GM23338 (cell line): ENCODE results near the gene KIT. TPM values are rescaled to one million over a fixed set of nuclear protein-coding genes. Genes with fewer than 3 reads are reported as not detected.

Experiments used
- ATAC-seq: fragments of 200-7000 bp; cut with Tn5 transposase; 3 replicates; pipeline ENCODE4 v1.9.1; 2020
- DNase-seq: peaks from one replicate; pipeline ENCODE4 v3.0.0-alpha.2; 2015; ENCODE audit warnings: low spot score
- H2AFZ ChIP-seq: fragments of 200-600 bp; sonication (generic); 2 replicates; pipeline ENCODE4 v1.8.0; 2016; ENCODE audit warnings: antibody characterized with exemption, mild to moderate bottlenecking, moderate library complexity
- H3F3A ChIP-seq: fragments of 200-600 bp; sonication (generic); replicated peaks from 2 replicates; pipeline ENCODE4 v1.8.0; 2017; ENCODE audit warnings: antibody characterized with exemption, mixed run types, low read depth
- H3K27ac ChIP-seq: fragments of 200-600 bp; sonication (generic); 2 replicates; pipeline ENCODE4 v1.6.1; 2016; ENCODE audit warnings: low read depth
- H3K27me3 ChIP-seq: fragments of 200-600 bp; sonication (generic); 2 replicates; pipeline ENCODE4 v1.8.0; 2016; ENCODE audit warnings: mild to moderate bottlenecking, mixed run types, moderate library complexity; ENCODE audit not compliant: insufficient read depth
- H3K36me3 ChIP-seq: fragments of 200-600 bp; sonication (generic); 2 replicates; pipeline ENCODE4 v1.8.0; 2016; ENCODE audit warnings: mild to moderate bottlenecking; ENCODE audit not compliant: insufficient read depth
- H3K4me1 ChIP-seq: fragments of 200-600 bp; sonication (generic); 2 replicates; pipeline ENCODE4 v1.8.0; 2016; ENCODE audit warnings: mild to moderate bottlenecking, moderate library complexity; ENCODE audit not compliant: insufficient read depth
- H3K4me2 ChIP-seq: fragments of 200-600 bp; sonication (generic); 2 replicates; pipeline ENCODE4 v1.7.1; 2017; ENCODE audit warnings: mixed run types
- H3K4me3 ChIP-seq: fragments of 200-600 bp; sonication (generic); 2 replicates; pipeline ENCODE4 v1.6.1; 2016; ENCODE audit warnings: mixed run types
- H3K79me2 ChIP-seq: fragments of 200-600 bp; sonication (generic); replicated peaks from 2 replicates; pipeline ENCODE4 v1.8.0; 2017; ENCODE audit warnings: mild to moderate bottlenecking; ENCODE audit not compliant: insufficient read depth
- H3K9me2 ChIP-seq: fragments of 200-600 bp; sonication (generic); 2 replicates; pipeline ENCODE4 v1.8.0; 2017; ENCODE audit not compliant: insufficient read depth
- H4K20me1 ChIP-seq: fragments of 200-600 bp; sonication (generic); replicated peaks from 2 replicates; pipeline ENCODE4 v1.8.0; 2017; ENCODE audit warnings: mild to moderate bottlenecking; ENCODE audit not compliant: insufficient read depth
- H3K27ac Mint-ChIP-seq: 2 replicates; pipeline ENCODE4 v1.8.0; 2020; ENCODE audit warnings: inconsistent platforms, mild to moderate bottlenecking, moderate library complexity, mixed read lengths
- H3K27me3 Mint-ChIP-seq: 3 replicates; pipeline ENCODE4 v1.8.0; 2022; ENCODE audit warnings: low read depth, mild to moderate bottlenecking, moderate library complexity, mixed read lengths, inconsistent platforms; ENCODE audit not compliant: insufficient read depth, poor library complexity
- H3K36me3 Mint-ChIP-seq: 3 replicates; pipeline ENCODE4 v1.8.0; 2021; ENCODE audit warnings: low read depth, mild to moderate bottlenecking, inconsistent platforms, moderate library complexity, mixed read lengths
- H3K4me1 Mint-ChIP-seq: 3 replicates; pipeline ENCODE4 v1.8.0; 2020; ENCODE audit warnings: mild to moderate bottlenecking, inconsistent platforms, mixed read lengths
- H3K4me3 Mint-ChIP-seq: 3 replicates; pipeline ENCODE4 v1.8.0; 2021; ENCODE audit warnings: moderate library complexity, mild to moderate bottlenecking, inconsistent platforms, mixed read lengths
- H3K9me3 Mint-ChIP-seq: 3 replicates; pipeline ENCODE4 v1.8.0; 2020; ENCODE audit warnings: moderate library complexity, mild to moderate bottlenecking, inconsistent platforms, mixed read lengths
- CREB1 ChIP-seq: fragments of 250-450 bp; sonication (Bioruptor Pico); IDR thresholded peaks from 2 replicates; pipeline ENCODE4 v1.5.0; 2020; ENCODE audit warnings: low read depth, mild to moderate bottlenecking, moderate library complexity
- CTCF ChIP-seq, 2 experiments: fragments of 200-600 bp in 1 of 2; sonication (generic) in 1 of 2; conservative IDR thresholded peaks; 2 replicates each; pipeline versions ENCODE4 v1.5.1 to v1.6.1; 2016 to 2017; ENCODE audit warnings: antibody characterized with exemption in 2 of 2, low read depth in 2 of 2, mild to moderate bottlenecking in 2 of 2, moderate library complexity in 1 of 2
- ETS1 ChIP-seq: IDR thresholded peaks from 2 replicates; pipeline ENCODE4 v1.6.1; 2016; ENCODE audit warnings: antibody characterized with exemption
- EZH2 ChIP-seq: fragments of 200-600 bp; sonication (generic); IDR thresholded peaks from one replicate; pipeline ENCODE4 v1.8.0; 2017; ENCODE audit warnings: antibody characterized with exemption, mild to moderate bottlenecking, low read depth; ENCODE audit not compliant: unreplicated experiment
- EZH2phosphoT487 ChIP-seq: fragments of 200-600 bp; sonication (generic); IDR thresholded peaks from one replicate; pipeline ENCODE4 v1.8.1; 2018; ENCODE audit warnings: antibody characterized with exemption; ENCODE audit not compliant: unreplicated experiment
- JUNB ChIP-seq: IDR thresholded peaks from one replicate; pipeline ENCODE4 v1.6.1; 2016; ENCODE audit warnings: antibody characterized with exemption; ENCODE audit not compliant: unreplicated experiment
- NANOG ChIP-seq: IDR thresholded peaks from 2 replicates; pipeline ENCODE4 v1.6.1; 2016; ENCODE audit warnings: antibody characterized with exemption, borderline replicate concordance
- POLR2AphosphoS5 ChIP-seq: IDR thresholded peaks from 2 replicates; pipeline ENCODE4 v1.6.1; 2016; ENCODE audit warnings: antibody characterized with exemption, low read depth
- REST ChIP-seq: IDR thresholded peaks from one replicate; pipeline ENCODE4 v1.6.1; 2018; ENCODE audit warnings: antibody characterized with exemption; ENCODE audit not compliant: unreplicated experiment
- STAT1 ChIP-seq: IDR thresholded peaks from one replicate; pipeline ENCODE4 v1.6.1; 2016; ENCODE audit warnings: antibody characterized with exemption; ENCODE audit not compliant: unreplicated experiment
- ZNF114 ChIP-seq: fragments of 250-450 bp; sonication (Bioruptor Pico); IDR thresholded peaks from 2 replicates; pipeline ENCODE4 v1.5.0; 2020; ENCODE audit warnings: mild to moderate bottlenecking, moderate library complexity
- ZNF331 ChIP-seq: fragments of 250-450 bp; sonication (Bioruptor Pico); IDR thresholded peaks from 2 replicates; pipeline ENCODE4 v1.5.0; 2020; ENCODE audit warnings: low read depth, mild to moderate bottlenecking, moderate library complexity
- ZNF462 ChIP-seq: fragments of 250-450 bp; sonication (Bioruptor Pico); IDR thresholded peaks from 2 replicates; pipeline ENCODE4 v1.5.0; 2020; ENCODE audit warnings: mild to moderate bottlenecking, moderate library complexity
- polyA plus RNA-seq: library from polyadenylated mRNA; unstranded; fragments of >200 nt; fragmentation: Nextera tagmentation; extraction: Ambion mirVana; gene quantifications from 2 replicates; pipeline ENCODE4 v1.2.1, GENCODE V29; 2016
- total RNA-seq: library from RNA; depleted of rRNA; stranded (reverse); fragments of >200 nt; shearing (Covaris generic); gene quantifications from 2 replicates; pipeline ENCODE4 v1.2.3, GENCODE V29; 2014

Gene KIT
- total and polyA plus RNA-seq, 2 experiments from 2014 or later = 9.0 to 28.4 TPM

- ATAC-seq (no peak), DNase-seq (no peak)
- Mint-ChIP-seq H3K4me1 (no peaks in the 10 kb centered on the region), H3K9me3 (no peaks in the 10 kb centered on the region), H3K4me3 (no peak overlapping the region), H3K27me3 (peaks cover 5% of the 10 kb centered on the region), H3K36me3 (no peaks in the 10 kb centered on the region), H3K27ac (no peak overlapping the region)
- H3K4me2 ChIP-seq = no peak overlapping the region
- H3K9me2 ChIP-seq = 0 out of 2 replicates have a peak, but pooled peaks cover 3% of the 10 kb centered on the region
- H3K36me3 ChIP-seq = no peaks in the 10 kb centered on the region
- H3K4me1 ChIP-seq = no peaks in the 10 kb centered on the region
- H3K27me3 ChIP-seq = no peaks in the 10 kb centered on the region
- no peaks in the 10 kb centered on the region for H3K79me2 ChIP-seq
- no peak overlapping the region for H3K27ac ChIP-seq
- no peaks in the 10 kb centered on the region for H3F3A ChIP-seq
- H4K20me1 ChIP-seq = no peaks in the 10 kb centered on the region
- no peak overlapping the region for H3K4me3 ChIP-seq
- H2AFZ ChIP-seq = peak overlapping the region; percentile 2
- TF ChIP-seq REST = no peak
- TF ChIP-seq NANOG = no peak
- no peak for TF ChIP-seq CTCF (conservative IDR thresholded peaks at IDR 0.05; ENCODE audit: low read depth in 2 of 2)
- no peak for TF ChIP-seq POLR2AphosphoS5
- no peak for TF ChIP-seq EZH2
- no peak for TF ChIP-seq ZNF331 (CRISPR knock-in tag)
- TF ChIP-seq ETS1 = no peak
- no peak for TF ChIP-seq STAT1
- no peak for TF ChIP-seq JUNB
- no peak for TF ChIP-seq ZNF114 (CRISPR knock-in tag)
- TF ChIP-seq ZNF462 (CRISPR knock-in tag) = no peak
- no peak for TF ChIP-seq EZH2phosphoT487
- TF ChIP-seq CREB1 (CRISPR knock-in tag) = no peak
Observed at GRCh38 chr4:54784161-54784671, 126.5 kb downstream of the KIT start.
